ENCODE measurements around the gene NEK1.

DNA sequence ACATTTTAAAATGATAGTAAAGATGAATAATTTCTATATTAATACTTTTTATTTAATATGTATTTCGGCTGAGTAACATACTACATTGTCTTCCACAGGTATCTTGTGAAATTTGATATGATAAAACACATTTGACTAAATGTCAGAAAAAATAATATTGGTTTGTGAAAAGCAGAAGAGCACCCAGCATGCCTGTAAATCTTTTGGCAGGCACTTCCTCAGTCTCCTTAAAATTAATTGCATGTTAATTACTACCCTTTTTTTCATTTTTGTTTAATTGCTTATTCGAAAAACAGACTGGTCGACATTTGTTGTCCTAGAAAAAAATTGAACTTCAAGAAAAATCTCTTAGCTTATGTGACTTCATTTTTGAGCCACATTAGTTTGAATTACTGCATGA lies 48.5 kb upstream of the NEK1 start:
- TF ChIP-seq EZH2 (IDR thresholded peaks at IDR 0.05; ENCODE audit: insufficient read depth, poor library complexity, severe bottlenecking): no peak
- TF ChIP-seq EZH2phosphoT487 (IDR thresholded peaks at IDR 0.05; ENCODE audit: insufficient read depth, low read depth): no peak
